GM21619 (cell line): ENCODE data around the gene PLEKHG2.
"Not testable (repeated sequence)": the region's sequence is repeated elsewhere in the genome, so short reads cannot be mapped to it uniquely, and the experiment has no call there.

Source experiments
- ATAC-seq: cut with Tn5 transposase; IDR thresholded peaks from one replicate; pipeline ENCODE4 v1.9.1; 2021; ENCODE audit not compliant: unreplicated experiment

The PLEKHG2 gene

GRCh38 chr19:39412100-39412866 lies at the start of gene PLEKHG2:
PLEKHG2 (plus strand) TSS chr19:39412669; CDS start chr19:39414087, 1,418 bp downstream.
- ATAC-seq: peak; percentile 52

- no peak for ATAC-seq
These were observed 49.5 kb upstream of the PLEKHG2 start for GRCh38 chr19:39362682-39363657.

GRCh38 chr19:39363901-39364457 lies 48.5 kb upstream of the PLEKHG2 start:
- ATAC-seq: no peak

GRCh38 chr19:39365531-39365930 lies 46.9 kb upstream of the PLEKHG2 start:
- no peak for ATAC-seq

GRCh38 chr19:39369200-39369599 lies 43.3 kb upstream of the PLEKHG2 start:
- ATAC-seq: no peak

GRCh38 chr19:39370735-39371134 lies 41.7 kb upstream of the PLEKHG2 start:
- no peak for ATAC-seq

- ATAC-seq: no peak
These were observed 40.2 kb upstream of the PLEKHG2 start for GRCh38 chr19:39372047-39372802.

- ATAC-seq: no peak
These were observed 39.5 kb upstream of the PLEKHG2 start for GRCh38 chr19:39372941-39373340.

- ATAC-seq: no peak
These were observed 36.5 kb upstream of the PLEKHG2 start for GRCh38 chr19:39375929-39376328.

GRCh38 chr19:39377373-39378362 lies 34.8 kb upstream of the PLEKHG2 start:
- no peak for ATAC-seq

GRCh38 chr19:39379366-39379765 lies 33.1 kb upstream of the PLEKHG2 start:
- not testable (repeated sequence) for ATAC-seq

GRCh38 chr19:39379865-39380396 lies 32.5 kb upstream of the PLEKHG2 start:
- no peak for ATAC-seq

- ATAC-seq: no peak
These were observed 31.7 kb upstream of the PLEKHG2 start for GRCh38 chr19:39380521-39381502.

- no peak for ATAC-seq
These were observed 30.4 kb upstream of the PLEKHG2 start for GRCh38 chr19:39381910-39382611.

- no peak for ATAC-seq
These were observed 29.3 kb upstream of the PLEKHG2 start for GRCh38 chr19:39382991-39383828.

- ATAC-seq: no peak
These were observed 27.5 kb upstream of the PLEKHG2 start for GRCh38 chr19:39384839-39385568.
